ENCODE data around the gene MIA2.

Gene MIA2

GRCh38 chr14:39232554-39233415 is 930 bp upstream of the MIA2 start:
- no peak for TF ChIP-seq TAF1 (IDR thresholded peaks at IDR 0.05; ENCODE audit: borderline replicate concordance, insufficient read depth, low read length)
- TF ChIP-seq SIN3A (IDR thresholded peaks at IDR 0.05; ENCODE audit: borderline replicate concordance, insufficient read depth, low read length): no peak
- no peak for TF ChIP-seq REST (IDR thresholded peaks at IDR 0.05; ENCODE audit: insufficient read depth in 1 of 2, low read depth in 2 of 2, low read length in 2 of 2)
- no peak for TF ChIP-seq FOXP2 (optimal IDR thresholded peaks at IDR 0.05; ENCODE audit: borderline replicate concordance, extremely low read depth, extremely low read length, insufficient read depth)
- no peak for TF ChIP-seq POLR2AphosphoS5 (IDR thresholded peaks at IDR 0.05; ENCODE audit: low read depth, low read length)

- no peak for TF ChIP-seq POLR2AphosphoS5 (IDR thresholded peaks at IDR 0.05; ENCODE audit: low read depth, low read length)
- TF ChIP-seq FOXP2 (optimal IDR thresholded peaks at IDR 0.05; ENCODE audit: borderline replicate concordance, extremely low read depth, extremely low read length, insufficient read depth): no peak
- no peak for TF ChIP-seq TAF1 (IDR thresholded peaks at IDR 0.05; ENCODE audit: borderline replicate concordance, insufficient read depth, low read length)
- no peak for TF ChIP-seq REST (IDR thresholded peaks at IDR 0.05; ENCODE audit: insufficient read depth in 1 of 2, low read depth in 2 of 2, low read length in 2 of 2)
- TF ChIP-seq SIN3A (IDR thresholded peaks at IDR 0.05; ENCODE audit: borderline replicate concordance, insufficient read depth, low read length): no peak
Observed at GRCh38 chr14:39240769-39241168, 7.1 kb downstream of the MIA2 start.

GRCh38 chr14:39241637-39242036 is 7.9 kb downstream of the MIA2 start:
- TF ChIP-seq TAF1 (IDR thresholded peaks at IDR 0.05; ENCODE audit: borderline replicate concordance, insufficient read depth, low read length) (no peak), REST (IDR thresholded peaks at IDR 0.05; ENCODE audit: insufficient read depth in 1 of 2, low read depth in 2 of 2, low read length in 2 of 2) (no peak), POLR2AphosphoS5 (IDR thresholded peaks at IDR 0.05; ENCODE audit: low read depth, low read length) (no peak), SIN3A (IDR thresholded peaks at IDR 0.05; ENCODE audit: borderline replicate concordance, insufficient read depth, low read length) (no peak), FOXP2 (optimal IDR thresholded peaks at IDR 0.05; ENCODE audit: borderline replicate concordance, extremely low read depth, extremely low read length, insufficient read depth) (no peak)

- TF ChIP-seq FOXP2 (optimal IDR thresholded peaks at IDR 0.05; ENCODE audit: borderline replicate concordance, extremely low read depth, extremely low read length, insufficient read depth): no peak
- TF ChIP-seq SIN3A (IDR thresholded peaks at IDR 0.05; ENCODE audit: borderline replicate concordance, insufficient read depth, low read length): no peak
- TF ChIP-seq TAF1 (IDR thresholded peaks at IDR 0.05; ENCODE audit: borderline replicate concordance, insufficient read depth, low read length): no peak
- no peak for TF ChIP-seq REST (IDR thresholded peaks at IDR 0.05; ENCODE audit: insufficient read depth in 1 of 2, low read depth in 2 of 2, low read length in 2 of 2)
- TF ChIP-seq POLR2AphosphoS5 (IDR thresholded peaks at IDR 0.05; ENCODE audit: low read depth, low read length): no peak
Observed at GRCh38 chr14:39243831-39244230, 10.1 kb downstream of the MIA2 start.

Data from PFSK-1 (cell line).